Stimulated activated CD4-positive, alpha-beta T cell treated with anti-CD3 and anti-CD28 coated beads, TNF-alpha, amount 100 ng/mL, for 1 hour (primary cell): ENCODE data around the gene KCNJ12.
"Not testable (repeated sequence)": the region's sequence is repeated elsewhere in the genome, so short reads cannot be mapped to it uniquely, and the experiment has no call there.

ENCODE experiments used
- DNase-seq, 3 donors: peaks; one replicate each; pipeline ENCODE4 v3.0.0-alpha.2; 2020; ENCODE audit warnings: low read depth in 3 of 3, low spot score in 1 of 3

KCNJ12 gene

GRCh38 chr17:21436883-21437836, 61.0 kb downstream of the KCNJ12 start:
- not testable (repeated sequence) for DNase-seq

GRCh38 chr17:21438316-21439014, 62.3 kb downstream of the KCNJ12 start:
- DNase-seq = not testable (repeated sequence)

- not testable (repeated sequence) for DNase-seq
These were observed 62.8 kb downstream of the KCNJ12 start for GRCh38 chr17:21439015-21439336.

- no peak for DNase-seq
These were observed 69.0 kb downstream of the KCNJ12 start for GRCh38 chr17:21445091-21445650.

GRCh38 chr17:21447552-21447951, 71.4 kb downstream of the KCNJ12 start:
- DNase-seq = not testable (repeated sequence)

- DNase-seq = not testable (repeated sequence)
These were observed 73.7 kb downstream of the KCNJ12 start for GRCh38 chr17:21449891-21450290.

GRCh38 chr17:21451975-21452374, 75.8 kb downstream of the KCNJ12 start:
- no peak for DNase-seq

GRCh38 chr17:21452377-21453143, 76.4 kb downstream of the KCNJ12 start:
- no peak for DNase-seq

GRCh38 chr17:21453144-21453898, 77.2 kb downstream of the KCNJ12 start:
- DNase-seq = no peak

GRCh38 chr17:21454006-21454405, 77.8 kb downstream of the KCNJ12 start:
- not testable (repeated sequence) for DNase-seq

- DNase-seq = no peak
These were observed 78.3 kb downstream of the KCNJ12 start for GRCh38 chr17:21454441-21454840.

- DNase-seq = no peak
These were observed 79.6 kb downstream of the KCNJ12 start for GRCh38 chr17:21455761-21456160.

GRCh38 chr17:21456449-21456848, 80.3 kb downstream of the KCNJ12 start:
- not testable (repeated sequence) for DNase-seq

GRCh38 chr17:21457051-21458026, 81.2 kb downstream of the KCNJ12 start:
- DNase-seq = peak; percentile 74 to 96 (median 84)

GRCh38 chr17:21458054-21458453, 81.9 kb downstream of the KCNJ12 start:
- no peak for DNase-seq

GRCh38 chr17:21459536-21459935, 83.4 kb downstream of the KCNJ12 start:
- no peak for DNase-seq

GRCh38 chr17:21460358-21460757, 84.2 kb downstream of the KCNJ12 start:
- DNase-seq = no peak

- DNase-seq = no peak
These were observed 86.1 kb downstream of the KCNJ12 start for GRCh38 chr17:21462237-21462636.

GRCh38 chr17:21463204-21463661, 87.1 kb downstream of the KCNJ12 start:
- no peak for DNase-seq
